Measurements from ENCODE around the gene IAPP.

GRCh38 chr12:21339921-21340320 is 32.8 kb upstream of the IAPP start:
- no peak for TF ChIP-seq CTCF (conservative IDR thresholded peaks at IDR 0.05)
- no peak for TF ChIP-seq EZH2 (IDR thresholded peaks at IDR 0.05; ENCODE audit: low read depth)
